Measurements from ENCODE around the gene CELF3. TPM values are rescaled to one million over a fixed set of nuclear protein-coding genes. Genes with fewer than 3 reads are reported as not detected.

CELF3 gene
- total RNA-seq (2011; cell fraction: chromatin; rRNA removed; ENCODE audit: low replicate concordance), result not detected in 2 replicates
- total RNA-seq (2011; cell fraction: nucleolus; rRNA removed), result not detected in 2 replicates
- total RNA-seq (2011; cell fraction: nucleoplasm; rRNA removed), result not detected in 2 replicates
- total RNA-seq (2014; rRNA removed) (not detected in 2 replicates), total RNA-seq (2014; rRNA removed; fragmentation: Illumina TruSeq; extraction: Trizol) (not detected in 2 replicates), total RNA-seq (2015; rRNA removed; fragmentation: Illumina TruSeq; extraction: Trizol) (not detected in 2 replicates), total RNA-seq (2021) (not detected in 2 replicates), polyA plus RNA-seq (2011; rRNA removed) (not detected in 2 replicates), polyA plus RNA-seq (2014; fragmentation: Illumina TruSeq; extraction: Trizol) (not detected in 2 replicates), polyA plus RNA-seq (2014; fragmentation: Nextera tagmentation; extraction: Ambion mirVana) (not detected), polyA plus RNA-seq (2014; rRNA removed) (not detected in 2 replicates), polyA minus RNA-seq (2011; rRNA and poly(A)+ RNA removed) (not detected in 2 replicates), Bru-seq, nascent RNA (not detected), BruChase-seq, experiment 1, labeled RNA remaining after a 2-hour chase (not detected), BruChase-seq, experiment 2, labeled RNA remaining after a 6-hour chase (percentile 2 among the genes with signal in this experiment)
- polyA plus RNA-seq (2011; cell fraction: cytosol; rRNA removed), result not detected in 2 replicates
- 0.07 TPM in 1 of 2 replicates, not detected in the other for polyA plus RNA-seq (2011; cell fraction: nucleus; rRNA removed)
- 0.06 TPM in 1 of 2 replicates, not detected in the other for polyA plus RNA-seq (2012)
- not detected in 2 replicates for polyA minus RNA-seq (2011; cell fraction: cytosol; rRNA and poly(A)+ RNA removed)
- polyA minus RNA-seq (2011; cell fraction: nucleus; rRNA and poly(A)+ RNA removed), result not detected in 2 replicates
- long read RNA-seq, experiment 1, result 0 reads
- long read RNA-seq, experiment 2, result 0 reads
- long read RNA-seq, experiment 3, result 0 reads

GRCh38 chr1:151716771-151717631 lies at the start of gene CELF3:
Gene CELF3 (minus strand): TSS chr1:151716803. CDS start chr1:151716020, 783 bp downstream.
- ChIA-PET CTCF (ENCODE audit: low intra/inter-chr PET ratio) (no interaction called here), POLR2A (interaction anchor here (1.0 to 1.2 kb wide), 3 partner anchors 46 to 177 kb away, joined by 3 read pairs; partner anchors contain the start of genes MRPL9 and TUFT1)
- Histone ChIP-seq H3K27me3 (ENCODE audit: control insufficient read depth in 2 of 2, insufficient read depth in 2 of 2, low read length in 2 of 2) (peaks cover 12 to 50% of the 10 kb centered on the region in 2 experiments), H3K4me1 (replicated peaks in 1 of 2; ENCODE audit: control insufficient read depth in 2 of 2, insufficient read depth in 2 of 2, low read length in 2 of 2) (peaks cover 13 to 21% of the 10 kb centered on the region in 2 experiments), H3K4me2 (ENCODE audit: insufficient read depth, low read length) (no peak within 1 kb of the TSS), H3K9ac (ENCODE audit: insufficient read depth in 1 of 2, low read depth in 2 of 2, low read length in 2 of 2) (no peak within 1 kb of the TSS), H3K36me3 (ENCODE audit: control insufficient read depth, insufficient read depth, low read length) (no peaks in the 10 kb centered on the region), H2AFZ (ENCODE audit: low read depth, low read length) (no peak within 1 kb of the TSS), H3K9me3 (replicated peaks; ENCODE audit: control insufficient read depth, insufficient read depth, low read depth, low read length) (no peaks in the 10 kb centered on the region), H4K20me1 (replicated peaks; ENCODE audit: control insufficient read depth, insufficient read depth, low read length) (peaks cover 23% of the 10 kb centered on the region), H3K9me1 (ENCODE audit: control insufficient read depth, insufficient read depth, low read length) (no peaks in the 10 kb centered on the region), H3K79me2 (ENCODE audit: control insufficient read depth, insufficient read depth, low read length) (no peaks in the 10 kb centered on the region), H3K4me3 (no peak within 1 kb of the TSS), H3K27ac (ENCODE audit: extremely low read depth, low read depth, low read length) (no peak within 1 kb of the TSS)
- intact Hi-C loops (cut with micrococcal nuclease) (no loop called here), in situ Hi-C loops (cut with MboI) (no loop called here)
- 3% methylated on average over 18 of the region's 27 CpGs for WGBS (ENCODE audit: insufficient coverage, low coverage, missing lambda C conversion rate)
- BruUV-seq (replicated peaks), result no TSS peak
- ATAC-seq (peak; percentile 57), DNase-seq (ENCODE audit: extremely low read depth in 1 of 4, low spot score in 3 of 4) (peak; percentile 74 to 82 (median 79)), FAIRE-seq (peak; percentile 73)
- TF ChIP-seq ZNF280A (IDR thresholded peaks at IDR 0.05; ENCODE audit: low read depth, partially characterized antibody), result no peak
- no peak for TF ChIP-seq SAFB (IDR thresholded peaks at IDR 0.05; ENCODE audit: borderline replicate concordance, low read depth, low read length)
- peak; percentile 99 for TF ChIP-seq EHMT2 (IDR thresholded peaks at IDR 0.05)
- TF ChIP-seq ZKSCAN1 (IDR thresholded peaks at IDR 0.05; ENCODE audit: low read depth, low read length), result 0 out of 2 replicates have a peak, but pooled peaks have one; percentile 16
- TF ChIP-seq EGR1 (conservative IDR thresholded peaks at IDR 0.05), result peak; percentile 84
- TF ChIP-seq HLTF (IDR thresholded peaks at IDR 0.05), result peak; percentile 34; the same call in 1 of the 2 replicates
- TF ChIP-seq ATF7 (IDR thresholded peaks at IDR 0.05), result peak; percentile 57; the same call in 1 of the 2 replicates
- peak; percentile 9; the same call in 1 of the 2 replicates for TF ChIP-seq STAT5A (IDR thresholded peaks at IDR 0.05; ENCODE audit: borderline replicate concordance, low read length)
- no peak for TF ChIP-seq STAT5B (CRISPR knock-in tag; IDR thresholded peaks at IDR 0.05)
- 0 out of 2 replicates have a peak, but pooled peaks have one; percentile 32 for TF ChIP-seq DIDO1 (tag; IDR thresholded peaks at IDR 0.05; ENCODE audit: low read depth)
- peak in 1 of 2 experiments; percentile 67; a peak in 2 of 4 replicates for TF ChIP-seq HDAC1 (IDR thresholded peaks at IDR 0.05)
- TF ChIP-seq TRIM28 (IDR thresholded peaks at IDR 0.05), result peak; percentile 24; the same call in 1 of the 2 replicates
- TF ChIP-seq DPF2 (IDR thresholded peaks at IDR 0.05), result peak; percentile 73
- TF ChIP-seq ZNF197 (CRISPR knock-in tag; IDR thresholded peaks at IDR 0.05; ENCODE audit: low read depth), result no peak
- TF ChIP-seq CBFA2T2 (conservative IDR thresholded peaks at IDR 0.05), result peak; percentile 62
- TF ChIP-seq ZNF431 (CRISPR knock-in tag; IDR thresholded peaks at IDR 0.05), result no peak
- TF ChIP-seq CREB1 (IDR thresholded peaks at IDR 0.05), result 0 out of 2 replicates have a peak, but pooled peaks have one; percentile 10
- TF ChIP-seq CREB1 (CRISPR knock-in tag; IDR thresholded peaks at IDR 0.05), result no peak
- TF ChIP-seq HDAC2 (IDR thresholded peaks at IDR 0.05), result peak; percentile 89
- no peak for TF ChIP-seq NCOA6 (IDR thresholded peaks at IDR 0.05)
- TF ChIP-seq KDM1A (IDR thresholded peaks at IDR 0.05), result peak in 1 of 2 experiments; percentile 56; a peak in 2 of 4 replicates
